AG10803 (cell line): ENCODE measurements around the gene CBY2.

Source experiments
- DNase-seq: peaks from one replicate; pipeline ENCODE4 v3.0.0; 2010; ENCODE audit warnings: low read depth
- H3K4me3 ChIP-seq: 2 replicates; pipeline ENCODE4 v1.5.1; 2011; ENCODE audit warnings: mild to moderate bottlenecking, low read length, control low read depth
- TF ChIP-seq, protein P1 (sequence below): conservative IDR thresholded peaks from 2 replicates; pipeline ENCODE4 v1.5.1; 2011; ENCODE audit warnings: mild to moderate bottlenecking, low read length, control low read depth, inconsistent platforms

Gene CBY2

DNA sequence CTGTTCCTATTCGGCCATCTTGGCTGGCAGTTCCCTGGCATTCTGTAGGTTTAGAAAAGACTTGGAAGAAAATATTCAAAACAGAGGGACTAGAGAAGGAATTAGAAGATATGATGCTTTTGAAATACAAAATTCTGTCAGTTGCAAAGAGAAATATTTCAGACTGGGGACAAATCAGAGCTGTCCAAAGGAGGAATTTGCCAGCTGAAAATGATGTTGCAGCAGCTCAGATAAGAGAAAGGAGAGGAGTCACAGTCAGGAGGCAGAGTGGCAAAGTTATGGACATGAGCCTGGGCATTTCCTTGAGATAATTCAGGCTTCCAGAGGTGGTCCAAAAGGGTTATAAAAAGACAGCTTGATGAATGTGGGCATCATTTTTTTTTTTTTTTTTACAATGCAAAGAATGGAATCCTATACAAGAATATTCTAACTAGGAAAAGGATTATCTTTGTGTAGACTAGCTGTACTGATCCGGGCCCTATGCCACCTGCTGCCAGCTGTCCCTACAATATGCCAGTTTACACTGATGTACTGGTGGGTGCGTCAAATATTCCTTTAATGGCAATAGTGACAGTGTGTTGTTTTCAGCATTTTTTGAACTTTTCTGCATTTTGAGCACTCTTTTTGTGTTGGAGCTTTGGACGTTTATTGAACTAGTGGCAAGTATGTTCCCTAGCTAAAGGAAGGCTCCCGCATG lies 31.8 kb upstream of the CBY2 start:
- no peak for DNase-seq
- TF ChIP-seq, protein P1, sequence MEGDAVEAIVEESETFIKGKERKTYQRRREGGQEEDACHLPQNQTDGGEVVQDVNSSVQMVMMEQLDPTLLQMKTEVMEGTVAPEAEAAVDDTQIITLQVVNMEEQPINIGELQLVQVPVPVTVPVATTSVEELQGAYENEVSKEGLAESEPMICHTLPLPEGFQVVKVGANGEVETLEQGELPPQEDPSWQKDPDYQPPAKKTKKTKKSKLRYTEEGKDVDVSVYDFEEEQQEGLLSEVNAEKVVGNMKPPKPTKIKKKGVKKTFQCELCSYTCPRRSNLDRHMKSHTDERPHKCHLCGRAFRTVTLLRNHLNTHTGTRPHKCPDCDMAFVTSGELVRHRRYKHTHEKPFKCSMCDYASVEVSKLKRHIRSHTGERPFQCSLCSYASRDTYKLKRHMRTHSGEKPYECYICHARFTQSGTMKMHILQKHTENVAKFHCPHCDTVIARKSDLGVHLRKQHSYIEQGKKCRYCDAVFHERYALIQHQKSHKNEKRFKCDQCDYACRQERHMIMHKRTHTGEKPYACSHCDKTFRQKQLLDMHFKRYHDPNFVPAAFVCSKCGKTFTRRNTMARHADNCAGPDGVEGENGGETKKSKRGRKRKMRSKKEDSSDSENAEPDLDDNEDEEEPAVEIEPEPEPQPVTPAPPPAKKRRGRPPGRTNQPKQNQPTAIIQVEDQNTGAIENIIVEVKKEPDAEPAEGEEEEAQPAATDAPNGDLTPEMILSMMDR: no peak
- no peak overlapping the region for H3K4me3 ChIP-seq

DNA sequence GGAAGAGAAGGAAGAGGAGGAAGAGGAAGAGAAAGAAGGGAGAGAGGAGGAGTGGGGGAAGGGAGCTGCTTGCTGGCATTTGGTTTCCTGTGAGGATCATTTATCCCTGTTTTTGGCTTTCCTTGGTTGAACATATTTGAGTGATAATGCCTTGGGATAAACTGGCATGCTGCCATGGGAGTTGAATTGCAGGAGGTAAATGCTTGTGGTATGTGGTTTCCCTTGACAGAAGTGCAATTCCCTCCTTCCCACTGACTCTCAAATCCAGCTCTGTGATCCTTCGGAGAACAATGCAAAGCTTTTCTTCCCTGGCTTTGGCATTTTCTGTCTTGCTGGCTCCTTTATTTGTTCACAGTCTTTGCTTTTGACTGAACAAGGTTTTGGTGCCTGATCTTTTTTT lies 27.2 kb upstream of the CBY2 start:
- TF ChIP-seq, protein P1: no peak
- no peak overlapping the region for H3K4me3 ChIP-seq
- peak; percentile 91 for DNase-seq

DNA sequence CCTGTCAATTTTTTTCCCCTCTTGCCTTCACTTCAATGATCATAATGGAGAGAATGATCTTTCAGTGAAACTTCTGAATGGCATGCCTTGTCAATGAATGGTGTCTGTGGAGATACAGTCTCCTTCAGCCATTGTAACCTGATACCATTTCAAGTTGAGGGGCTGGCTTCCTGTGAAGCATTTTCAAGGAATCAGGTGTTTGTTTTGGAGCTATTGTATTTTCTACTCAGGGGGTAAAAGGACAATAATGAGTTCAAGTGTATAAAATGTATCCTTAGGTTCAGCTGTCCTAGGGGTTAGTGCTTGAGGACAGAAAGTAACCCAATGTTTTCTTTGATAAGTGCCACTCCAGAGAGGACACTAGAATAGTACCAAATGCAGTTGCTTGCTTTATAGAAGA lies 23.8 kb upstream of the CBY2 start:
- TF ChIP-seq, protein P1: no peak
- no peak overlapping the region for H3K4me3 ChIP-seq
- DNase-seq: no peak

DNA sequence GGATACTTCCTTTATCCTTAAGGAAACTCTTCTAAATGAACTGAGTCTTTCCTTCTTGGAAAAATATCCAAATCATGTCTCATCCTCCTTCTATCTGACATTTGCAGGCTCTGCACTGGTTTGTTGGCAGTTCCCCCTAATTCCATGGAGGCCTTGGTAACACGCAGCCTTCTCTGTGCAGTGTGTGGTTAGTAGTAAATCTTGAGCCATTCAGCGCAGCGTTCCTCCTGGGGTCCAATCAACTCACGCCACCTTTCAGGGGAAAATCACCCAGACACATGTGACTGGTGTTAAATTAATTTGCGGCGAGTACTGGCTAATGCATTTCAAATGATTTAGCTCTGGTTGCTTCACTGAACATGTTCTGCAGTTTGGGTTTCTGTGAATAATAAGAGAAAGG lies 21.0 kb upstream of the CBY2 start:
- TF ChIP-seq, protein P1: no peak
- H3K4me3 ChIP-seq: no peak overlapping the region
- DNase-seq: peak; percentile 87

DNA sequence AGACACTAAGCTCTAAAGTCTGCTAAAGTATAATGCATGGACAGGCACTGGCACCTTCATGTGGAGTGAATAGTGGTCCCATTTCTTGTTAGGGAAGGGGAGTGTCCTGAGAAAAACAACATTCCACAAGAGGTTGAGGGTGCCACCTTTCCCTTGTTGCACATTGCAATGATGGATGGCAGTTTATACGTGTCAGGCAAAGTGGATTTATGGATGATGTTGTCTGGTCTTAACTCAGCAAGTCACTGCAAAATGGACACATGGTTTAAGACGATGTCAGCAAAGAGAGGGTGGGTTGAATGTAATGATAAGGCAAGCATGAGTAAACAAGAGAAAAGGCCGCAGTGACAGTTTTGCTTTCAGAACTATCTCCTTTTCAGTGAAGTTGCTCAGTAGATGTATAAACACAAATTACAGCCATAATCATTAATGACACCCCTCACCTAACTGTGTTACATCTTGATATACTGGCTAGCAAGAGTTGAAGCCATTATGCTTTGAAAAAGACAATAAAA lies 19.6 kb upstream of the CBY2 start:
- no peak overlapping the region for H3K4me3 ChIP-seq
- TF ChIP-seq, protein P1: no peak
- DNase-seq: no peak

DNA sequence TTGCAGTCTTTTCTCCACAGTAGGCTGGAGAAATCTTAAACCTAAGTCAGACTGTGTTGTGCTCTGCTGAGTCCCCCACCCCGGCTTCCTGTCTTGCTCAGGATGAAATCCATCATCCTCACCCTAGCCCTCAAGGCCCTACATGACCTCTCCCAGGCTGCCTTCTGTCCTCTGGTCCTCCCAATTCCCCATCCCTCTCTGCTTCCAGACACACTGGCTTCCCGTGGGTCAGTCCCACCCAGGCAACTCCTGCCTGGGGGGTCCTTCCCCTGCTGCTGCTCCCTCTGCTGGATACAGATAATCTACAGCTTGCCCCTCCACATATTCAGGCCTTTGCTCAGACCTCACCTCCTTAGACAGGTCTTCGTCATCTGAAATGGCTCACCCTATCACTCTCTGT lies 18.4 kb upstream of the CBY2 start:
- TF ChIP-seq, protein P1: no peak; the same call in 1 of the 2 replicates
- DNase-seq: no peak
- H3K4me3 ChIP-seq: no peak overlapping the region

DNA sequence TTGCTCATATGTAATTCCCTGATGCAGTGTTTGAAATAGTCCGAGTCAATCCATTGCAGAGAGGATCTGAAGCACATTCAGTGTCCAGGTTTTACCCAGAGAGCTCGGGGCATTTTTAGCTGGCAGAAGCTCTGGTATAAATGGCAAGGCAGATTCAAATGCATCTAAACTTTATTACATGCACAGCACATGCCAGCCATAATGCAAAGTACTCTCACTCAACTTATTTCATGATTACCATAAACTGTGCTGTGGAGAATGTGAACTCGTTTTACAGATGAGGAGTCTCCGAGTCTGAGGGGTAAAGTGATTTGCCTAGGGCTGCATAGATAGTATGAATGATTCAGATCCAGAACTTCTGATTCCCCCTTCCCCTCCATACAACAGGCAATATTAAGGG lies 13.5 kb upstream of the CBY2 start:
- TF ChIP-seq, protein P1: no peak
- no peak overlapping the region for H3K4me3 ChIP-seq
- DNase-seq: no peak
